Mononuclear cell (primary cell): ENCODE results near the gene TINAG. TPM values are rescaled to one million over a fixed set of nuclear protein-coding genes. Genes with fewer than 3 reads are reported as not detected.

Source experiments
- H3K27me3 ChIP-seq: 2 replicates; pipeline ENCODE4 v1.6.0; 2011; ENCODE audit warnings: low read length, control low read depth; ENCODE audit not compliant: insufficient read depth
- H3K4me1 ChIP-seq: 2 replicates; pipeline ENCODE4 v1.5.1; 2011; ENCODE audit warnings: mild to moderate bottlenecking, low read length, control low read depth; ENCODE audit not compliant: insufficient read depth
- H3K4me3 ChIP-seq: 2 replicates; pipeline ENCODE4 v1.5.1; 2011; ENCODE audit warnings: mild to moderate bottlenecking, low read length, moderate library complexity
- H3K9me3 ChIP-seq: 2 replicates; pipeline ENCODE4 v1.5.1; 2011; ENCODE audit warnings: low read depth, mild to moderate bottlenecking, control low read depth, low read length
- total RNA-seq: library from RNA; depleted of rRNA; stranded (reverse); fragments of >200 nt; gene quantifications from one replicate; pipeline ENCODE4 v1.2.3, GENCODE V29; 2012

Gene TINAG
- total RNA-seq, 1 donor = not detected

DNA sequence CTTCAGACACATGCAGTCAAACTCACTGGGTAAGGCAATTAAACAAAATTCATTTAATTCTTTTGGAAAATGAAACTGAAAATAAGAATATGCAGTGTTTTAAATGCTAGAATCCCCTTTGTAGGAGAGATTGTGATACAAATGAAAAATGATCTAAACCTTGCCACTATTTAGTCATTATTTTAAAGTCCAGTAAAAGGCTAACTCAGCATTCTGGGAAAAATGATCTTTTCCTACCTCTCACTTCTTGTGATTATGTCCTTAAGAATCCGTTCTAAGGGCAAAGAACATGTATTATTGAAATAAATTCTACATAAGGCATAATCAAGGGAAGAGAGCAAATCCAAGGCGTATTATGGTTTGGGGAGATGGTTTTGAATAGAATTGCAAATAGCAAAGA, 46.4 kb downstream of the TINAG start:
- H3K4me3 ChIP-seq = no peak overlapping the region
- H3K9me3 ChIP-seq = no peaks in the 10 kb centered on the region
- no peaks in the 10 kb centered on the region for H3K4me1 ChIP-seq
- H3K27me3 ChIP-seq = no peaks in the 10 kb centered on the region

DNA sequence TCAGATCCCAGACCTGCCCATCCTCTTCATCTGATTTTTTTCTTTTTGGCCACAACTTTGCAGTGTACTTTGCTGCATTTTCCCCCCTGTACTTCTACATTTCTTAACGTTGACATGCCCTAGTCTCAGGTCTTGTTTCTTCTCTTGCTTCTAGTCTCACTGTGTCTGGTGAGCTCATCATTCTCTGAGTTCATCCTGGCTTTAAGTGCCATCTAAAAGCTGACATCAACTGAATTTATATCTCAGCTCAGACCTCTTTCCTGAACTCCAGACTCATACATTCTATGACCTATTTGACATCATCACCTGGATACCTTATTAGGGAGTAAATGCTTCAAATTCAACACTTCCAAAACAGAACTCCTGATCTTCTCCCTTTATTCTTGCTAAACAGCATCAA, 48.9 kb downstream of the TINAG start:
- no peaks in the 10 kb centered on the region for H3K27me3 ChIP-seq
- H3K9me3 ChIP-seq = no peaks in the 10 kb centered on the region
- H3K4me1 ChIP-seq = no peaks in the 10 kb centered on the region
- H3K4me3 ChIP-seq = no peak overlapping the region

GRCh38 chr6:54361188-54361587, 52.9 kb downstream of the TINAG start:
- Histone ChIP-seq H3K4me3 (no peak overlapping the region), H3K4me1 (no peaks in the 10 kb centered on the region), H3K9me3 (no peaks in the 10 kb centered on the region), H3K27me3 (no peaks in the 10 kb centered on the region)

DNA sequence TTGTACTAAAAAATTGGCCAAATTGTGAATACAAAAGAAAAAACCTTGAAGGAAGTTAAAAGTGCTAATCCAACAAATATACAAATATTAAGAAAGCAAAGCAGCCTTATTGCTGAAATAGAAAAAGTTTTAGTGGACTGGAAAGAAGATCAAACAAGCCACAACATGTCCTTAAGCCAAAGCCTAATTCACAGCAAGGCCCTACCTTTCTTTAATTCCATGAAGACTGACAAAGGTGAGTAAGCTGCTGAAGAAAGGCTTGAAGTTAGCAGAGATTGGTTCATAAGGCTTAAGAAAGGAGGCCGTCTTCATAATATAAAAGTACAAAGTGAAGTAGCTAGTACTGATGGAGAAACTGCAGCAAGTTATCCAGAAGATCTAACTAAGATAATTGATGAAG, 53.5 kb downstream of the TINAG start:
- Histone ChIP-seq H3K9me3 (no peaks in the 10 kb centered on the region), H3K27me3 (no peaks in the 10 kb centered on the region), H3K4me3 (no peak overlapping the region), H3K4me1 (no peaks in the 10 kb centered on the region)

DNA sequence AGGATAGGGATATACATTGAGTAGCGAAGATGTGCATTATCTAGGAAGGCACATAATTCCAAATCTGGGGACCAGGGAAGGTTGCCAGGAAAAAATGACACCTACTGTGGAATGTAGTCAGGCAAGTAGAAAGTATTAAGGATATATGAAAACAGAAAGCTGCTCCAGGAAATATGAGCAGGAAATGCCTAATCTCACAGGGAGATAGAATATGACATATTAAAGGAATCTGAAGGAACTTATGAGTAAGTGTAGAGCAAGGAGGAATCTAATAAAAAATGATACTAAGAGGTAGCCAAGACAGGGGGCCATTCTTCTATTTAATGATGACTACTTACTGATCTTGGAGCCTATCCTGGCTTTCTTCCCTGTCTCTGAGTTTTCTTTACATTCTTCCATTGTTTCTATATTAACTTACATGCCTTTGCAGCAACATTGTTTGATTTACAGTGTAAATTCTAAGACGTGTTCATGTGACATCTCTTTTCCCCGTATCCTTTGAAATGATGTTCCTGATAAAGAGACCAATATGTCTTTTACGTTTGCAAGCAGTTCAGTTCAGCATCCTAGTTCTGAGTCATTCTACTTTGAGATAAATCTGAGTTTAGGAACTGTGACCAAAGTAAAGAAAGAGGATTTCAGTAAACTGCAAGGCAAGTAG, 58.6 kb downstream of the TINAG start:
- Histone ChIP-seq H3K27me3 (no peaks in the 10 kb centered on the region), H3K4me1 (no peaks in the 10 kb centered on the region), H3K9me3 (no peaks in the 10 kb centered on the region)

GRCh38 chr6:54377776-54378175, 69.5 kb downstream of the TINAG start:
- Histone ChIP-seq H3K4me3 (no peak overlapping the region), H3K27me3 (no peaks in the 10 kb centered on the region), H3K4me1 (no peaks in the 10 kb centered on the region), H3K9me3 (no peaks in the 10 kb centered on the region)

More for the DNA sequence above, 58.6 kb downstream of the TINAG start:
- H3K4me3 ChIP-seq = no peak overlapping the region

DNA sequence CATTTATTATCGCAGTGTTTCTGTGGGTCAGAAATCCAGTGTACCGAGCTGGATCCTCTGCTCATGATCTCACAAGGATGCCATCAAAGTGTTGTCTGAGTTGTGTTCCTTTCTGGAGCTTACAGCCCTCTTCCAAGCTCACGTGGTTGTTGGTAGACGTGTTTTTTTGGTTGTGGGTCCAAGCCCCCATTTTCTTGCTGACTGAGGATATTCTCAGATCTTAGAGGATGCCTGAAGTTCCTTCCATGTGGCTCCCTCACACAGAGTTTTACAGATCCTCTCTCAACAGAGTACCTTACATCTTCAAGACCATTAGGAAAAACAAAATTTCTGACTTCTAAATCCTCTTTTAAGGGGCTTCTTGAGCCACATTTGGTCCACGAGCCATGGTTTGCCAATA, 78.1 kb downstream of the TINAG start:
- H3K27me3 ChIP-seq = no peaks in the 10 kb centered on the region
- H3K4me3 ChIP-seq = no peak overlapping the region
- H3K9me3 ChIP-seq = no peaks in the 10 kb centered on the region
- H3K4me1 ChIP-seq = no peaks in the 10 kb centered on the region

- Histone ChIP-seq H3K27me3 (no peaks in the 10 kb centered on the region), H3K9me3 (no peaks in the 10 kb centered on the region), H3K4me3 (no peak overlapping the region), H3K4me1 (no peaks in the 10 kb centered on the region)
Measured at GRCh38 chr6:54390362-54390761, 82.1 kb downstream of the TINAG start.

GRCh38 chr6:54391577-54391976, 83.3 kb downstream of the TINAG start:
- Histone ChIP-seq H3K9me3 (no peaks in the 10 kb centered on the region), H3K4me3 (no peak overlapping the region), H3K27me3 (no peaks in the 10 kb centered on the region), H3K4me1 (no peaks in the 10 kb centered on the region)

- H3K4me3 ChIP-seq = no peak overlapping the region
- no peaks in the 10 kb centered on the region for H3K4me1 ChIP-seq
- H3K9me3 ChIP-seq = no peaks in the 10 kb centered on the region
- H3K27me3 ChIP-seq = no peaks in the 10 kb centered on the region
Measured at GRCh38 chr6:54403096-54403495, 94.9 kb downstream of the TINAG start.

GRCh38 chr6:54404791-54405190, 96.5 kb downstream of the TINAG start:
- Histone ChIP-seq H3K9me3 (no peaks in the 10 kb centered on the region), H3K27me3 (no peaks in the 10 kb centered on the region), H3K4me1 (no peaks in the 10 kb centered on the region), H3K4me3 (no peak overlapping the region)

GRCh38 chr6:54411767-54412166, 103.5 kb downstream of the TINAG start:
- H3K4me1 ChIP-seq = no peaks in the 10 kb centered on the region
- no peaks in the 10 kb centered on the region for H3K27me3 ChIP-seq
- no peak overlapping the region for H3K4me3 ChIP-seq
- H3K9me3 ChIP-seq = no peaks in the 10 kb centered on the region

GRCh38 chr6:54415517-54415916, 107.3 kb downstream of the TINAG start:
- Histone ChIP-seq H3K27me3 (no peaks in the 10 kb centered on the region), H3K9me3 (peaks cover 6% of the 10 kb centered on the region), H3K4me3 (no peak overlapping the region), H3K4me1 (no peaks in the 10 kb centered on the region)

GRCh38 chr6:54419885-54420284, 111.6 kb downstream of the TINAG start:
- H3K4me1 ChIP-seq = no peaks in the 10 kb centered on the region
- H3K4me3 ChIP-seq = no peak overlapping the region
- H3K27me3 ChIP-seq = no peaks in the 10 kb centered on the region
- peaks cover 13% of the 10 kb centered on the region for H3K9me3 ChIP-seq

GRCh38 chr6:54426995-54427394, 118.8 kb downstream of the TINAG start:
- no peak overlapping the region for H3K4me3 ChIP-seq

GRCh38 chr6:54427396-54427937, 119.2 kb downstream of the TINAG start:
- no peak overlapping the region for H3K4me3 ChIP-seq
- no peaks in the 10 kb centered on the region for H3K27me3 ChIP-seq
- H3K4me1 ChIP-seq = no peaks in the 10 kb centered on the region
- H3K9me3 ChIP-seq = peaks cover 7% of the 10 kb centered on the region

More at GRCh38 chr6:54426995-54427394, 118.8 kb downstream of the TINAG start:
- H3K27me3 ChIP-seq = no peaks in the 10 kb centered on the region
- H3K9me3 ChIP-seq = peaks cover 7% of the 10 kb centered on the region
- H3K4me1 ChIP-seq = no peaks in the 10 kb centered on the region
